Erythroblast (primary cell): ENCODE data around the gene PTPRN2.

Experiments used
- DNase-seq, 2 experiments: peaks; one replicate each; lab custom pipeline; 2025; lab: John Stamatoyannopoulos, UW
- GATA1 ChIP-seq: IDR thresholded peaks from 2 replicates; pipeline ENCODE4 v1.6.1; 2011; ENCODE audit warnings: low read depth, mild to moderate bottlenecking, control low read depth, low read length, moderate library complexity
- POLR2A ChIP-seq: IDR thresholded peaks from 2 replicates; pipeline ENCODE4 v1.6.1; 2011; ENCODE audit warnings: mild to moderate bottlenecking, low read length

Gene PTPRN2

DNA sequence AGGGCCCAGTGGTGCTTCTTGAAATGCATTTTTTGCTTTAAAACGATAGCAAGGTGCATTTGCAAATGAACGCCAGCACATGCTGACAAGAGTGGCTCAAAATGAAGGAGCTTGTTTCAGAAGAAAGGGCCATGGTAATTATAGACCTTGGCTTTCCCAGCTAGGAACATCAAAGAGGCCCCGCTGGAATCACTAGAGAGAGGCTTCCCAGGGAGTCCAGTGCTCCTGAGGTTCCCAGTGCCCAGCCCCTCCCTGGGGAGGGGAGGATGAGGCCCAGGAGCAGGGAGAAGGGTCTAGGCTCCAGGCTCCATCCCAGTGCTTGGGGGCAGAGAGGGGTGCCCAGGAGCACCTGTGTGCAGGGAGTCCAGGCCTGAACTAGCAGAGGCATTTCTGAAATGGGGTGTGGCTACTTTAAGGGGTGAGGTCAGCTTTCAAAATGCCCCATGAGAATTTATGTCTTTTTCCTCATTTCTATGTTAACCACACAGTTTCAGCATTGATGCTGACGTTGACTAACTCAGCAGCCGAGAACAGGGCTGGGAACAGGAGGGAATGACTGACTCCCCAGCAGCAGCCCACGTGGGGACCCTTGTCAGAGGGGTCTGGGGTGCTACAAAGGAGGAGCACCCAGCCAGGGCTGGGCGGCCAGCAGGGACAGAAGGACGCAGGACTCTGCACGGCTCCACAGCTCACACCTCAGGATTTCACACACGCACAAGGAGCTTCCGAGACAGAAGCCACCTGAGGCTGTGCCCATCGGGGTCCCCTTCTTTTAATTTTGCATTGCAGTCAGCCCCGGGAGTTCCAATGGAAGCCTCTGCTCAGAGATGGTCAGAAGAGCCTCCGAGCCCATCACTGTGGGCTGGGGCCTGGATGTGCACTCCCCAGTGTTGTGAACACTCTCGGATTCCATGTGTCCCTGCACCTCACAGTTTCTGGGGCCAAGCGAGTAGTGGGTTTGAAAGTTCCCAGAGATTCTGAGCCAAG, 570.2 kb downstream of the PTPRN2 start:
- no peak for DNase-seq
- TF ChIP-seq GATA1 (no peak), POLR2A (no peak)

DNA sequence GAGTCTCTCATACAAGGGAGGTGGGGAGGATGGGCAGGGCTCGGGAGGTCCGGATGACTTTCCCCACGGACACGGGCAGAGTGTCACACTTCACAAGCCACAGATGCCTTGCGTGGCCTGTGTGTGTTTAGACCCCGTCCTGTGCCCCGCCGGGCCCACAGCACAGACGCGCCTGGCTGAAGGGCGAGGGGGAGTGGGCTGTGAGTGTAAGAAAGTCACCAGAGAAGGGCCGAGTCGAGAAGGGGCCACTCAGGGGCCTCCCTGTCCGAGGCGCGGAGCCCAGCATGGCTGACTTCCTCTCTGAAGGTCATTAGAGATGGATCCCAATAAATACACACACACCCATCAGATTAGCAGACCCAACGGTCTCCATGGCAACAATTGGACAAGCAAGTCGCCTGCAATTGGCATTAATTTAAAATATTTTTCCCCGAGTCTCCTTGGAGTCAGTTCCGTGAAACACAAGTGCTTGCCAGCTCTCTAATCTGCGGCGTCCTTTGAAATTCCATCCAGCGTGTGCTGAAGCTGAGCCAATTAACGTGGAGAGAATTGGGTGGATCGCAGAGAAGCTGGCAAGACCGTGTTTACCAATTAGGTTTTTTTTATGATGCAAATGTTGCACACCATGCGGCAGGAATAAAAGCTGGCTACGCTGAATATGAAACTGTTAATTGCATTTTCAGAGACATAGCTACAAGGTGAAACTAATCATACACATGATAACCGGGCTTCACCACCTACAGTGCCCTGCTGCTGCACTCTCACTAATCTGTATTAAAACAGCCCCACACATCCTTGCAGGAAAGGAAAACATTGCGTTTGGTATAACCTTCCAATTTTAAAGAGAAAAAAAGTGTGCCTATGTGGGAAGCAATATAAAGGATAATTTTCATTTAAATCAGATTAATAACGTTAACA, 571.2 kb downstream of the PTPRN2 start:
- TF ChIP-seq POLR2A, result no peak
- TF ChIP-seq GATA1, result no peak
- no peak for DNase-seq

DNA sequence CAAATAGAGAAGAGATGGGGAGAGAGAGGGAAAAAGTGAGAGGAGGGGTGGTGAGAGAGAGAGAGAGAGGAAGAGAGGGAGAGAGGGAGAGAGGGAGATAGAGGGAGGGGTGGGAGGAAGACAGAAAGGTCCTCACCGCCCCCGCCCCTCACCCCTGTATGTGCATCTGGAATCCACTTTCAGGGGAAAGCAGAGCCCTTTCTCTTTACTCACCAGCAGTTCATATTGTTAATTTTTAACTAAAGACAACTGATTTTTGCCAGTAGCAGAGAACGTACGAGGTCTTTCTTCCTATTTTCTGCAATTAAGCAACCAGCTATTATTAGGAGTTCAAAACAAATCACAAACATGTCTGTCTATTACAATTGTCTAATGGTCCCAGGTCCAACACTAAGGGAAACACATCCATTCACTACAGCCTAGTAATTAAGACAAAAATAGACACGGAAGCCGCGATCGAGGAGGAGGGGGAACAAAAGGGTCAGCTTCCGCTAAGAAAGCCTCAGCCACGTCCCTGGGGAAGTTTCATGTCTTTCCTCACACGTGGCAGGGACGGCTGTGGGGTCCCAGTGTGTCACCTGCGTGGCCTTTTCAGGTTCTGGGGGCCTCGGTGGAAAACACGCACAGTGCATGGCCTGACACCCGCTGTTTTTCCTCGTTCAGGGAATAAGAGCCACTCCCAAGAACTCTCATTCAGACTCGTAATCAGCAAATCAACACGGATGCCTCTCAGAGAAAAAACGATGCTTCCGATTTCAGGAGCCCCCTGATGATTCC, 572.0 kb downstream of the PTPRN2 start:
- DNase-seq, result no peak
- TF ChIP-seq POLR2A (no peak), GATA1 (no peak)

DNA sequence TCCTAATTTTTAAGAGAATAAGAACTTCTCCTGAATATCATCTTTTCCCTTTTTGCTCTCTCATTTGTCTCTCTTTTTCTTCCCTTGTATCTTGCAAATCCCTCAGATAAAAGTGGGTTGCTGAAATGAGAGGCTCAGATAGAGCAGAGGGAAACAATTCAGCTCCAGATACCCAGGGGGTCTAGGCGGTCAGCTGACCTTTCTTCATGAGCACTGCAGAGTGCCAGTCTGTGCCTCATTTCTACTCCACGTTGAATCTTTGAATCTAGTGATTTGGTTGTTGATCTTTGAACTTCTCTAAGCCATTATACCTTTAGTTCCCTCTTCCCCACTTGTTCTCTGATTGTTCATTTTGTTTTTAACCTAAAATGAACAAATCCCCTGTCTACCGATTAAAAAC, 572.6 kb downstream of the PTPRN2 start:
- no peak for TF ChIP-seq GATA1
- TF ChIP-seq POLR2A, result no peak
- no peak for DNase-seq

DNA sequence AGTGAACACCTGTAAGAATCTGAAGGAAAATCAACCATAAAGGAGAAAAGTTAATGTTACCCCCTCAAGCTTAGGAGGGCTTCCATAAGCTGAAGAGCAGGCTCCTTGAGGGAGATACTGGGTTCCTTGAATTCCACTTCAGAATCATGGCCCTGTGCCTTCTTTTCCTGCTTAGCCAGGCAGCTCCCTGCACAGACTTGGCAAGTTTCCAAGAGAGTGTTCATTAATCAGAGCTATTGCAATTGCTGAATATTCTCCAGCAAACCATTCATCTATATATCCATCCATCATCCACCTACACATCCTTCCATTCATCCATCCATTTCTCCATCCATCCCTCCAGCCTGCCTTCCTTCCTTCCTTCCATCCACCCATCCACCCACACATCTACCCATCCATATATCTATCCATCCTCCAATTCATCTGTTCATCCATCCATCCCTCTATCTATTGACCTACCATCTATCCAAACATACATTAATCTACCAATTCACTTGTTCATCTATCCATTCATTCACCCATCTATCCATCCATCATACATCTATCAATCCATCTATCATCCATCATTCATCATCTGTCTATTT, 574.4 kb downstream of the PTPRN2 start:
- no peak for DNase-seq
- no peak for TF ChIP-seq POLR2A
- no peak for TF ChIP-seq GATA1

DNA sequence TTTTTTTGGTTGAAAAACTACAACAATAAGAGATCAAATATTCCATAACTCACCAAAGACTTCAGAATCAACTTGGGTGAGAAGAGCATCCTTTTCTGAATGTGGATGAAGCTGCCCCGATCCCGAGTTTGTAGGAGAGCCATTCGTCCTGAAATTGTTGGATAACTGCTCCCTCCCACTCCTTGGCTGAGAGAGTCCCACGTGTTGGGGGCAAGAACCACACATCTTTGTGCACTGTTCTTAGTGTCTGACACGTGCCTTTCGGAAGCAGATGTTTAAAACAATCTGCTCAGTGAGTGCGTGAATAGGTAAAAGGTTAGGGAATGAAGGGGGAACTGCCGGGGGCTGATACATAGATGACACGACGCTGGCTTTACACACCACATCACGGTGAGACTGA, 575.7 kb downstream of the PTPRN2 start:
- no peak for DNase-seq
- TF ChIP-seq GATA1, result no peak
- TF ChIP-seq POLR2A, result no peak

DNA sequence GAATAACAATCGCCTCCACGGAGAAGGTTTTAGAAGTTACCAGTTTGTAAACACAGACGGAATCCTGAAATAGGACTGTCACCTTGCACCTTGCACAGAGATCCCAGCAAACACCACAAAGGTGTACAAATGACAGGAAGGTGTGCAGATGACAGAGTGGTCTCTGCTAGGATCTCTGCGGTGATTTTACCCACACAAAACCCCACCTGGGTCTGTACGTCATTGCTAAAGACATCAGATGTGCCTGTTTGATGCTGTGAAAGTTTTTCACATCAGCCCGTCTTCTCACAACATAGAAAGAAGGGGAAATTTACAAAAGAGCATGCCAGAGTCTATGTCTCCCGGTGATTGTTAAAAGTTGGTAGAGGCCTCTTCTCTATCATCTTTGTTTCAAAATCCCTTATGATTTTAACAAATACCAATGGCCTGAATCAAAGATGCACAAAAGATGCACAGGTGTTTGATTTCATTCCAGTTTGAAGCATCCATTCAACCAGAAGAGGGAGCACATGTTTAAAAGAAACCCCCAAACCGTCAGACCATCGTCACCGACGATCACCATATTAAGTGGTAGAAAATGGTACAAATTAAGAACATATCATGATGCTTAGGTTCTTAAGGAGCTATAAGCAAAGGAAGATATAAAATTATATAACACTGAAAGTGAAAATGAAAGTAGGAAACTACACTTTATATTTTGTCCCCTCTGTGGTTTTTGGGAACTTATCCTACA, 576.5 kb downstream of the PTPRN2 start:
- DNase-seq, result no peak
- TF ChIP-seq POLR2A, result no peak
- no peak for TF ChIP-seq GATA1

DNA sequence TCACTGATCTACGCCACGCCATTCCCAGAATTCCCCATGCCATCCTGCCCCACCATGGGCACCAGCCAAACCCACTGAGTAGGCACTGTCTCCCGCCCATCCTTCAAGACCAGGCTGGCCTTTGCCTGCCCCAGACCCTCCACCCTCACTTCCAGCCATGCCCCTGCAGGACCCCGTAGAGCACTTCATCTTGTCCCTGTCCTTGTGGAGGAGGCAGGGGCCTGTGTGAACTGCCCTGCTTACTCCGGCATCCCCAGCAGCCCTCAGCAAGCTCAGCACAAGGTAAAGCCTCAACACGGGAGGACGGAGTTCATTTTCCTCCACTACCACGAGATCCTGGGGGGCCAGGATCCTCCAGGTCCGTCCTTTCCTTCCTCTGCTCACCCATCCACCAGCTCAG, 577.7 kb downstream of the PTPRN2 start:
- no peak for TF ChIP-seq GATA1
- TF ChIP-seq POLR2A, result no peak
- DNase-seq, result no peak

DNA sequence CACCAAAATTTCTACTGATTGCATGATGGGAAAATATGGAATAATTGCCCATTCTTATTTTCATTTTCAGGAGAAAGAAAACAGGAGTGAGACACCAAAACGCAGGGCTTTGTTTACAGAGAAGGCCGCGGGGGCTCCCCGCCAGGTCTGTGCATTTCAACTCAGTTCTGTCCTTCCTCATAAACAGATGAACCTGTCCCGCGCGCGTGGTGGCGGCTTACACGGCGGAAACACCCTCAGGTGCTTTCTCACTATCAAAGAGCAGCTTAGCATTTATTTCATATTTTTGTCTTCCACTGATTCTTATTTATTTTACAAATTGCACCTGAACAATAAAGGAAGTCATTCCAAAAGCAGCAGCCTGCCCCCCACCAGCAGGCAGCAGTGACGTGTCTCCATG, 579.4 kb downstream of the PTPRN2 start:
- no peak for DNase-seq
- no peak for TF ChIP-seq GATA1
- no peak for TF ChIP-seq POLR2A

DNA sequence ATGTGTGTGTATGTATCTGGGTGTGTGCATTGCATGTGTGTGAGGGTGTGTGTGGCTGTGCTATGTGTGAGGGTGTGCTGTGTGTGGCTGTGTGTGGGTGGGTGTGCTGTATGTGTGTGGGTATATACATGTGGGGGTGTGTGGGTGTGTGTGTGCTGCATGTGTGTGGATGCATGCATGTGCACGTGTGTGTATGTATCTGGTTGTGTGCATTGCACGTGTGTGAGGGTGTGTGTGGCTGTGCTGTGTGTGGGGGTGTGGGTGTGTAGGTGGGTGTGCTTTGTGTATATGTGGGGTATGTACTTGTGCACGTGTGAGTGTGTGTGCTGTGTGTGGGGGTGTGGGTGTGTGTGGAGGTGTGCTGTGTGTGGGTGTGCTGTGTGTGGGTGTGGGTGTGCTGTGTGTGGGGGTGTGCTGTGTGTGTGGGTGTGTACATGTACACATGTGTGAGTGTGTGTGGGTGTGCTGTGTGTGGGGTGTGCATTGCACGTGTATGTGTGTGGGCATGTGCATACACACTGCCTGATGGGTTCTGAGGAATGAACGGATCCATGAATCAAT, 579.8 kb downstream of the PTPRN2 start:
- no peak for DNase-seq
- TF ChIP-seq POLR2A (no peak), GATA1 (no peak)

DNA sequence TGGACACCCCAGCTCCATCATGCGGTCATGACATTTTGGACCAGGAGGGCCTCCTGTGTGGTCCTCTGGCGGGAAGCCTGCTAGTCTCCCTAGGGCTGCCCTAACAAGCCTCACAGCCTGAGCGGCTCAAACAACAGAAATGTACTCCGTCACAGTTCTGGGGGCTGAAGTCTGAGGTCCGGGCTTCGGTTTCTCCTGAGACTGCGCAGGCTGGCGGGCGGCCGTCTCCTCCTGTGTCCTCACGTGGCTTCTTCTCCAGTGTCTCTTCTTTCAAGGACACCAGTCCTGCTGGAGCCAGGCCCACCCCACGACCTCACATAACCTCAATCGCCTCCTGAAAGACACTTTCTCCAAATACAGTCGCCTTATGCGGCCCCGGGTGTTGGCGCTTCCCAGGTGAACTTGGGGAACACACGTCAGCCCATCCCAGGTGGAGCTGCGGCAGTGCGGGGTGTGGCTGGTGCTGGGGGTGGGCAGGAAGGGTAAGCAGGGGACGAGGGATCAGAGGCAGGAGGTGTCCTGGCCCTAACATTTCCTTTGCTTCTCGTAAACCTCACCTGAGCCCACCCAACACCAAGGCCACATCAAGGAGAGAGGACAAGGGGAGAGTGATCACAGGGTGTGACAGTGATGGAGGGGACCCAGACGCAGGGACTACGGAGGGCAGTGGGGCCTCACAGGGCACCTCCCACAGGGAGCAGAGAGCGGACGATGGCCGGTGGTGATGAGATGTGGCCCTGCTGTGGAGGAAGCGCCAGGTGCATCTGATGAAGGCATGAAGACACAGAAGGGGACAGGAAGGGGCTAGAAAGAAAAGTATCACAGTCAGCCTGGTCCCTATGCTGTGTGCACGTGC, 580.6 kb downstream of the PTPRN2 start:
- DNase-seq, result no peak
- TF ChIP-seq GATA1 (no peak), POLR2A (no peak)

DNA sequence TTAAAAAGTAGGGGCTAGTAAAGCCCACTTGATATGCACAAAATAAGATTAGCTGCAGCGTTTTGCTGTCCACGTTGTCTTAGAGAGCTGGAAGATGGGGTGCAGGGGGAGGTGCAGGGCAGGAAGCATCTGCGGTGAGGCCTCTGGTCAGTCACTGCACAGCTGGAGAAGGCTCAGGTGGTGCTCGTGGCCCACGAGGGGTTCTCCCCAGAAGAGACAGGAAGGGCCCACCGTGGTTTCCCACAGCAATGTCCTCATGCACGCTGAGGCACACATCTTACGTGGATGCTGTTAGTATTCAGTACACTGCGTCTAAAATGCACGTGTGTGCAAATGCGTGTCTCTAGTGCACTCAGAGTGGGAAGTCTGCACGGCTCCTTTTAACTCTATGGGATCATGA, 582.1 kb downstream of the PTPRN2 start:
- TF ChIP-seq GATA1, result no peak
- TF ChIP-seq POLR2A, result no peak
- no peak for DNase-seq
